ENCODE data around the gene HPD. TPM values are rescaled to one million over a fixed set of nuclear protein-coding genes. Genes with fewer than 3 reads are reported as not detected.

HPD gene
- total and polyA plus RNA-seq, 5 donors from 2014 or later: not detected

GRCh38 chr12:121816925-121817647 lies 41.6 kb downstream of the HPD start:
- H3K27ac Mint-ChIP-seq: peak overlapping the region in 1 of 3 donors; percentile 57
- ATAC-seq (ENCODE audit: low read depth in 2 of 2): no peak
- DNase-seq: no peak

GRCh38 chr12:121815263-121815662 lies 43.4 kb downstream of the HPD start:
- peaks cover 27% of the 10 kb centered on the region for H3K36me3 Mint-ChIP-seq

More at GRCh38 chr12:121816925-121817647, 41.6 kb downstream of the HPD start:
- Mint-ChIP-seq H3K27me3 (no peaks in the 10 kb centered on the region), H3K9me3 (no peaks in the 10 kb centered on the region), H3K36me3 (peaks cover 26% of the 10 kb centered on the region), H3K4me1 (peaks cover 0 to 36% (median 23%) of the 10 kb centered on the region in 4 donors), H3K4me3 (peak overlapping the region in 2 of 4 donors; percentile 62 to 83)
- Histone ChIP-seq H3K27ac (ENCODE audit: insufficient read depth, low read length, poor library complexity, severe bottlenecking) (no peak overlapping the region), H3K27me3 (ENCODE audit: control insufficient read depth, insufficient read depth, low read length) (no peaks in the 10 kb centered on the region), H3K36me3 (ENCODE audit: control insufficient read depth, insufficient read depth, low read length) (peaks cover 80% of the 10 kb centered on the region), H3K9me3 (ENCODE audit: control insufficient read depth in 2 of 2, low read length in 2 of 2) (no peaks in the 10 kb centered on the region), H3K4me1 (ENCODE audit: control insufficient read depth, insufficient read depth, low read length, poor library complexity, severe bottlenecking) (peaks cover 21% of the 10 kb centered on the region), H3K4me3 (ENCODE audit: low read depth, low read length) (no peak overlapping the region)

GRCh38 chr12:121814429-121815119 lies 44.1 kb downstream of the HPD start:
- no peak overlapping the region for H3K27ac Mint-ChIP-seq
- peaks cover 29% of the 10 kb centered on the region for H3K36me3 Mint-ChIP-seq
- H3K4me1 Mint-ChIP-seq: peaks cover 5 to 52% (median 26%) of the 10 kb centered on the region in 4 donors
- ATAC-seq (ENCODE audit: low read depth in 2 of 2) (no peak), DNase-seq (no peak)
- Histone ChIP-seq H3K27ac (ENCODE audit: insufficient read depth, low read length, poor library complexity, severe bottlenecking) (no peak overlapping the region), H3K27me3 (ENCODE audit: control insufficient read depth, insufficient read depth, low read length) (no peaks in the 10 kb centered on the region), H3K4me3 (ENCODE audit: low read depth, low read length) (no peak overlapping the region), H3K36me3 (ENCODE audit: control insufficient read depth, insufficient read depth, low read length) (peaks cover 67% of the 10 kb centered on the region), H3K9me3 (ENCODE audit: control insufficient read depth in 2 of 2, low read length in 2 of 2) (no peaks in the 10 kb centered on the region), H3K4me1 (ENCODE audit: control insufficient read depth, insufficient read depth, low read length, poor library complexity, severe bottlenecking) (peaks cover 47% of the 10 kb centered on the region)
- H3K9me3 Mint-ChIP-seq: no peaks in the 10 kb centered on the region
- no peaks in the 10 kb centered on the region for H3K27me3 Mint-ChIP-seq
- no peak overlapping the region for H3K4me3 Mint-ChIP-seq

More at GRCh38 chr12:121815263-121815662, 43.4 kb downstream of the HPD start:
- no peaks in the 10 kb centered on the region for H3K27me3 ChIP-seq (ENCODE audit: control insufficient read depth, insufficient read depth, low read length)
- Mint-ChIP-seq H3K9me3 (no peaks in the 10 kb centered on the region), H3K27ac (peak overlapping the region in 1 of 3 donors; percentile 43), H3K4me1 (peaks cover 5 to 48% (median 25%) of the 10 kb centered on the region in 4 donors), H3K4me3 (peak overlapping the region in 2 of 4 donors; percentile 32 to 41), H3K27me3 (no peaks in the 10 kb centered on the region)
- ATAC-seq (ENCODE audit: low read depth in 2 of 2): no peak
- peaks cover 40% of the 10 kb centered on the region for H3K4me1 ChIP-seq (ENCODE audit: control insufficient read depth, insufficient read depth, low read length, poor library complexity, severe bottlenecking)
- H3K9me3 ChIP-seq (ENCODE audit: control insufficient read depth in 2 of 2, low read length in 2 of 2): no peaks in the 10 kb centered on the region
- H3K4me3 ChIP-seq (ENCODE audit: low read depth, low read length): no peak overlapping the region
- no peak overlapping the region for H3K27ac ChIP-seq (ENCODE audit: insufficient read depth, low read length, poor library complexity, severe bottlenecking)
- no peak for DNase-seq
- peaks cover 69% of the 10 kb centered on the region for H3K36me3 ChIP-seq (ENCODE audit: control insufficient read depth, insufficient read depth, low read length)

DNA sequence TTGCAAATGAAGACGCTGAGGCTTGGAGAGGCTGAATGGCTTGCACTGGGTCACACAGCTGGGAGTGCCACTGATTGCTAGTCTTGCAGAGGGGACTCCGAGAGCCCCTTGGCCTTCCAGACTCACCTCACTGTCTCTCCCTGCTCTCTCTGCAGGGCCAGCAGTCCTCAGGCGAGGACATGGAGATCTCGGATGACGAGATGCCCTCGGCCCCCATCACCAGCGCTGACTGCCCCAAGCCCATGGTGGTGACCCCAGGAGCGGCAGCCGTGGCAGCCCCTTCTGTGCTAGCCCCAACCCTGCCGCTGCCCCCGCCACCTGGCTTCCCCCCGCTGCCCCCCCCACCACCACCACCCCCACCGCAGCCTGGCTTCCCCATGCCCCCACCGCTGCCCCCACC lies 44.7 kb downstream of the HPD start:
- no peaks in the 10 kb centered on the region for H3K27me3 Mint-ChIP-seq
- H3K9me3 Mint-ChIP-seq: no peaks in the 10 kb centered on the region
- ATAC-seq (ENCODE audit: low read depth in 2 of 2) (no peak), DNase-seq (no peak)
- H3K27ac Mint-ChIP-seq: peak overlapping the region in 1 of 3 donors; percentile 66
- peak overlapping the region in 3 of 4 donors; percentile 82 to 92 (median 88) for H3K4me3 Mint-ChIP-seq
- H3K27ac ChIP-seq (ENCODE audit: insufficient read depth, low read length, poor library complexity, severe bottlenecking): no peak overlapping the region
- H3K36me3 ChIP-seq (ENCODE audit: control insufficient read depth, insufficient read depth, low read length): peaks cover 67% of the 10 kb centered on the region
- no peak overlapping the region for H3K4me3 ChIP-seq (ENCODE audit: low read depth, low read length)
- H3K27me3 ChIP-seq (ENCODE audit: control insufficient read depth, insufficient read depth, low read length): no peaks in the 10 kb centered on the region
- peaks cover 10 to 55% (median 29%) of the 10 kb centered on the region in 4 donors for H3K4me1 Mint-ChIP-seq
- H3K4me1 ChIP-seq (ENCODE audit: control insufficient read depth, insufficient read depth, low read length, poor library complexity, severe bottlenecking): peaks cover 48% of the 10 kb centered on the region
- H3K9me3 ChIP-seq (ENCODE audit: control insufficient read depth in 2 of 2, low read length in 2 of 2): no peaks in the 10 kb centered on the region
- H3K36me3 Mint-ChIP-seq: peaks cover 35% of the 10 kb centered on the region

DNA sequence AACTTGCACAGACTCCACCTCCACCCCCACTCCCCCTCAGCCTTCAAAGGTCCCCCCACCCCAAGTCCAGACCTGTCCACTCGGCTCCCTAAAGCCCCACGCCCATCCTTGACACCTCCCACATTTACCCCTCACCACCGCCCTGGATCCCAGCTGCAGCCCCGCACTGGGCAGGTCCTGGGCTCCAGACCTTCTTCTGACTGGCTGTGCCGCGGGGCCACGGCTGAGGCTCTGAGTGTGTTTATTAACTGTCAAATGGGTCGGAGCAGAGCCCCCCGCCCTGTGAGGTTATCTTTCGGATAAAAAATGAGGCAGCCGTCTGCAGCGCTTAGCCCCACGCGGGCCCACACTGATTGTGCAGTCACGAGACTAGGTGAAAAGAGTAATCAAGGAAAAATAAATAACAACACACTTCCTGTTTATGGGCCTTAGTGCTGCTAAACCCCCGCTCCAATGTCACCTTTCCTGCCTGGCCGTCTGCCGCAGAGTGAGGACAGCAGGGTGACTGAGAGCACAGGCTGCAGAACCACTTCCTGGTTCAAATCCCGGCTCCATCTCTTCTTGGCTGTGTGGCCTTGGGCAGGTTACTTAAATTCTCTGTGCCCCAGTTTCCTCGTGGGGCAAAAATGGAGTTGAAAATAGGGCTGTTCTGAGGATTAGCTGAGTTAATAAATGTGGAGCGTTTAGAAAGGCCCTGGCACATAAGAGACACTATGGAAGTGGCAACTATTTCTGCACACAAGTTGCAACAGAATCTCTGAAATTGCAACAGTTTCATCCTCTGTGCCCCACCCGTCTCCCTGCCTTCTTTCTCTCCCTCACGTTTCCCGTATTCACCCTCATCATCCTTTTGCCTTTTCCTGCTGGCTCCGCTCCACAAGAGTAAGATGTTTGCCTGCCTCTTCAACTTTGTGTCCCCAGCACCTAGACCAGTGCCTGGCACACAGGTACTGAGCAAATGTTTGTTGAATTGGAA lies 45.5 kb downstream of the HPD start:
- H3K9me3 ChIP-seq (ENCODE audit: control insufficient read depth in 2 of 2, low read length in 2 of 2): no peaks in the 10 kb centered on the region
- H3K36me3 ChIP-seq (ENCODE audit: control insufficient read depth, insufficient read depth, low read length): peaks cover 75% of the 10 kb centered on the region
- DNase-seq (peak in 1 of 3 donors; percentile 60), ATAC-seq (ENCODE audit: low read depth in 2 of 2) (no peak)
- H3K27ac Mint-ChIP-seq: peak overlapping the region; percentile 66 to 82 (median 75)
- peaks cover 55% of the 10 kb centered on the region for H3K4me1 ChIP-seq (ENCODE audit: control insufficient read depth, insufficient read depth, low read length, poor library complexity, severe bottlenecking)
- peaks cover 38% of the 10 kb centered on the region for H3K36me3 Mint-ChIP-seq
- peak overlapping the region; percentile 42 for H3K4me3 ChIP-seq (ENCODE audit: low read depth, low read length)
- H3K27ac ChIP-seq (ENCODE audit: insufficient read depth, low read length, poor library complexity, severe bottlenecking): peak overlapping the region; percentile 50
- no peaks in the 10 kb centered on the region for H3K9me3 Mint-ChIP-seq
- peak overlapping the region; percentile 82 to 92 (median 90) for H3K4me3 Mint-ChIP-seq
- H3K4me1 Mint-ChIP-seq: peaks cover 10 to 62% (median 34%) of the 10 kb centered on the region in 4 donors
- no peaks in the 10 kb centered on the region for H3K27me3 Mint-ChIP-seq
- no peaks in the 10 kb centered on the region for H3K27me3 ChIP-seq (ENCODE audit: control insufficient read depth, insufficient read depth, low read length)

DNA sequence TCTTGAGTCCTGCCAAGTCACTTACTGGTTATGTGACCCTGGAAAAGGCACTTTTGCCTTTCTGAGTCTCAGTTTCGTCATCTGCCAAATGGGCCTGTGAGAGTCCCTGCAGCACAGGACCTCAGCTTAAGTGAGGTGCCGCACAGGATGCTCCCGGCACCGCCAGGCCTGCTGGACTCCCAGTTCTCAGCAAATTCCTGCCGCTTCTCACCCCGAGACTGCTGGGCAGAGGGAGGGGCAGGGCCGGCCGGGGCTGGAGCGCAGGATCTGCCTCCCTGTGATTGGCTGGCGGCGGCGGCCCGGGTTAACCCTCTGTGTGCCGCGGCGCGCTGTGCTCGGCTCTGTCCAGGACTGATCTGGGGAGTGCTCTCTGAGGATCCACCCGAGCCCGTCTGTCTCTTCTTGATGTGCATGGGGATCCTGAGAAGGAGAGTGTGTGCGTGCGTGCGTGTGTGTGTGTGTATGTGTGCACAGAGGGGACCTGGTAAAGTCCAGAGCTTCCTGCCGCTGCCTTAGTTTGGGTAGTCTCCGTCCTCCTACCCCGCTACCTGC lies 46.3 kb downstream of the HPD start:
- Histone ChIP-seq H3K27me3 (ENCODE audit: control insufficient read depth, insufficient read depth, low read length) (no peaks in the 10 kb centered on the region), H3K4me3 (ENCODE audit: low read depth, low read length) (peak overlapping the region; percentile 83), H3K36me3 (ENCODE audit: control insufficient read depth, insufficient read depth, low read length) (peaks cover 71% of the 10 kb centered on the region), H3K27ac (ENCODE audit: insufficient read depth, low read length, poor library complexity, severe bottlenecking) (peak overlapping the region; percentile 50), H3K4me1 (ENCODE audit: control insufficient read depth, insufficient read depth, low read length, poor library complexity, severe bottlenecking) (peaks cover 63% of the 10 kb centered on the region), H3K9me3 (ENCODE audit: control insufficient read depth in 2 of 2, low read length in 2 of 2) (no peaks in the 10 kb centered on the region)
- Mint-ChIP-seq H3K4me3 (peak overlapping the region; percentile 82 to 92 (median 90)), H3K9me3 (no peaks in the 10 kb centered on the region), H3K36me3 (peaks cover 38% of the 10 kb centered on the region), H3K27me3 (no peaks in the 10 kb centered on the region), H3K4me1 (peaks cover 10 to 70% (median 36%) of the 10 kb centered on the region in 4 donors), H3K27ac (peak overlapping the region in 1 of 3 donors; percentile 69)
- DNase-seq (peak in 1 of 3 donors; percentile 47), ATAC-seq (ENCODE audit: low read depth in 2 of 2) (peak; percentile 5 to 28)
